IMR-90 (cell line): ENCODE measurements around the gene CHST6. TPM values are rescaled to one million over a fixed set of nuclear protein-coding genes. Genes with fewer than 3 reads are reported as not detected.

Source experiments
- ATAC-seq: fragments of 200-7000 bp; cut with Tn5 transposase; 2 replicates; pipeline ENCODE4 v1.9.1; 2020; ENCODE audit warnings: low read depth, mild to moderate bottlenecking, moderate library complexity
- BruUV-seq: library from RNA; stranded (reverse); fragments of 400-500 nt; replicated peaks from 2 replicates; lab custom pipeline; 2021; lab: Mats Ljungman, UMichigan
- CTCF ChIA-PET: fragments of 300-600 bp; formaldehyde crosslinking; extraction: SDS; loops from one replicate; lab custom pipeline; 2021; ENCODE audit warnings: antibody characterized with exemption; lab: Yijun Ruan, JAX
- POLR2A ChIA-PET: fragments of 300-600 bp; sonication (Branson Sonifier 250); formaldehyde crosslinking; loops from one replicate; lab custom pipeline; 2022; ENCODE audit warnings: antibody characterized with exemption; ENCODE audit not compliant: unreplicated experiment; lab: Charles Lee
- DNase-seq: peaks from one replicate; pipeline ENCODE4 v3.0.0; 2013
- H2AFZ ChIP-seq: replicated peaks from 2 replicates; pipeline ENCODE3; 2013; ENCODE audit warnings: low read length, mild to moderate bottlenecking; ENCODE audit not compliant: poor library complexity
- H2AK5ac ChIP-seq: 2 replicates; pipeline ENCODE4 v1.6.1; 2013; ENCODE audit warnings: low read depth, low read length, inconsistent platforms
- H2AK9ac ChIP-seq: replicated peaks from 2 replicates; pipeline ENCODE3; 2013; ENCODE audit warnings: mild to moderate bottlenecking, low read depth, low read length, moderate library complexity; ENCODE audit not compliant: poor library complexity
- H2BK120ac ChIP-seq: 2 replicates; pipeline ENCODE4 v1.6.1; 2013; ENCODE audit warnings: low read depth, low read length, inconsistent platforms
- H2BK15ac ChIP-seq: 3 replicates; pipeline ENCODE4 v1.6.1; 2013; ENCODE audit warnings: low read depth, low read length, inconsistent platforms
- H2BK20ac ChIP-seq: 2 replicates; pipeline ENCODE4 v1.6.1; 2013; ENCODE audit warnings: low read depth, mild to moderate bottlenecking, inconsistent platforms, low read length, moderate library complexity
- H2BK5ac ChIP-seq: 2 replicates; pipeline ENCODE4 v1.6.1; 2013; ENCODE audit warnings: mild to moderate bottlenecking, low read depth, low read length, inconsistent platforms; ENCODE audit not compliant: poor library complexity, severe bottlenecking
- H3K14ac ChIP-seq: replicated peaks from 2 replicates; pipeline ENCODE4 v1.6.1; 2013; ENCODE audit warnings: low read depth, low read length, inconsistent platforms
- H3K18ac ChIP-seq: 2 replicates; pipeline ENCODE4 v1.6.1; 2013; ENCODE audit warnings: low read depth, low read length, control low read depth
- H3K23ac ChIP-seq: 2 replicates; pipeline ENCODE4 v1.6.1; 2013; ENCODE audit warnings: low read depth, low read length, inconsistent platforms
- H3K27ac ChIP-seq: 2 replicates; pipeline ENCODE4 v1.5.1; 2013; ENCODE audit warnings: mild to moderate bottlenecking, control low read depth, low read length; ENCODE audit not compliant: insufficient read depth
- H3K27me3 ChIP-seq: 2 replicates; pipeline ENCODE4 v1.6.1; 2013; ENCODE audit warnings: low read length; ENCODE audit not compliant: control insufficient read depth, insufficient read depth
- H3K36me3 ChIP-seq: 2 replicates; pipeline ENCODE4 v1.6.1; 2013; ENCODE audit warnings: low read length, mixed read lengths; ENCODE audit not compliant: control insufficient read depth, insufficient read depth
- H3K4ac ChIP-seq: 2 replicates; pipeline ENCODE4 v1.6.1; 2013; ENCODE audit warnings: low read depth, low read length, inconsistent platforms
- H3K4me1 ChIP-seq: 2 replicates; pipeline ENCODE4 v1.6.1; 2013; ENCODE audit warnings: low read length, mixed read lengths; ENCODE audit not compliant: control insufficient read depth, insufficient read depth
- H3K4me2 ChIP-seq: 2 replicates; pipeline ENCODE4 v1.6.1; 2013; ENCODE audit warnings: low read depth, mild to moderate bottlenecking, control low read depth, low read length, moderate library complexity
- H3K4me3 ChIP-seq: 2 replicates; pipeline ENCODE4 v1.5.1; 2013; ENCODE audit warnings: low read depth, mild to moderate bottlenecking, control low read depth, low read length, moderate library complexity; ENCODE audit not compliant: insufficient read depth
- H3K56ac ChIP-seq: 2 replicates; pipeline ENCODE4 v1.6.1; 2013; ENCODE audit warnings: low read length, inconsistent platforms; ENCODE audit not compliant: insufficient read depth; ENCODE audit errors: extremely low read depth
- H3K79me1 ChIP-seq, 2 experiments: 2 replicates each; pipeline ENCODE4 v1.6.1; 2013; ENCODE audit warnings: low read length in 2 of 2, inconsistent platforms in 1 of 2, low read depth in 1 of 2
- H3K9ac ChIP-seq: 2 replicates; pipeline ENCODE4 v1.6.1; 2013; ENCODE audit warnings: low read depth, low read length, control low read depth
- H3K9me1 ChIP-seq: 2 replicates; pipeline ENCODE4 v1.6.1; 2013; ENCODE audit warnings: low read length, inconsistent platforms; ENCODE audit not compliant: insufficient read depth
- H3K9me3 ChIP-seq: 2 replicates; pipeline ENCODE4 v1.6.1; 2013; ENCODE audit warnings: low read length; ENCODE audit not compliant: control insufficient read depth, insufficient read depth
- H4K20me1 ChIP-seq: 2 replicates; pipeline ENCODE4 v1.6.1; 2013; ENCODE audit warnings: low read length, inconsistent platforms; ENCODE audit not compliant: insufficient read depth
- H4K5ac ChIP-seq: 2 replicates; pipeline ENCODE4 v1.6.1; 2013; ENCODE audit warnings: mild to moderate bottlenecking, low read depth, low read length, control low read depth
- H4K8ac ChIP-seq, 2 experiments: 2 replicates each; pipeline ENCODE4 v1.6.1; 2013; ENCODE audit warnings: low read depth in 2 of 2, low read length in 2 of 2, control low read depth in 1 of 2, inconsistent platforms in 1 of 2
- H4K91ac ChIP-seq: 2 replicates; pipeline ENCODE4 v1.6.1; 2013; ENCODE audit warnings: low read depth, low read length, inconsistent platforms; ENCODE audit not compliant: insufficient read depth
- BHLHE40 ChIP-seq: fragments of 150-350 bp; IDR thresholded peaks from 2 replicates; pipeline ENCODE4 v1.6.1; 2016; ENCODE audit warnings: mild to moderate bottlenecking, low read depth, low read length
- CEBPB ChIP-seq: IDR thresholded peaks from 2 replicates; pipeline ENCODE4 v1.6.1; 2012; ENCODE audit warnings: low read depth, low read length, improper control_type of control experiment
- CHD1 ChIP-seq: IDR thresholded peaks from 2 replicates; pipeline ENCODE4 v1.6.1; 2012; ENCODE audit warnings: low read depth, low read length, improper control_type of control experiment
- FOS ChIP-seq: fragments of 150-350 bp; IDR thresholded peaks from 2 replicates; pipeline ENCODE4 v1.6.1; 2016; ENCODE audit warnings: low read depth, low read length
- MAZ ChIP-seq: IDR thresholded peaks from 2 replicates; pipeline ENCODE4 v1.6.1; 2012; ENCODE audit warnings: low read depth, mild to moderate bottlenecking, low read length, improper control_type of control experiment, moderate library complexity, borderline replicate concordance
- POLR2A ChIP-seq: IDR thresholded peaks from 2 replicates; pipeline ENCODE4 v1.6.1; 2012; ENCODE audit warnings: mild to moderate bottlenecking, low read depth, low read length
- RAD21 ChIP-seq: IDR thresholded peaks from 2 replicates; pipeline ENCODE4 v1.6.1; 2012; ENCODE audit warnings: low read length, improper control_type of control experiment
- RCOR1 ChIP-seq: IDR thresholded peaks from 2 replicates; pipeline ENCODE4 v1.6.1; 2012; ENCODE audit warnings: mild to moderate bottlenecking, low read length, improper control_type of control experiment; ENCODE audit not compliant: insufficient replicate concordance
- RFX5 ChIP-seq: IDR thresholded peaks from 2 replicates; pipeline ENCODE4 v1.8.0; 2012; ENCODE audit warnings: low read depth, mild to moderate bottlenecking, low read length, moderate library complexity
- SMC3 ChIP-seq: fragments of 150-350 bp; IDR thresholded peaks from 2 replicates; pipeline ENCODE4 v1.6.1; 2016; ENCODE audit warnings: low read depth, mild to moderate bottlenecking, antibody characterized with exemption, low read length, moderate library complexity
- WGBS, 2 experiments: methylation state at CpG; one replicate each; pipeline versions ENCODE4 v1.1.5 to v1.1.7; 2013; ENCODE audit warnings: missing lambda C conversion rate in 2 of 2; ENCODE audit not compliant: insufficient read length in 1 of 2; ENCODE audit errors: extremely low coverage in 2 of 2; 5-methylcytosine and 5-hydroxymethylcytosine counted together
- dilution Hi-C: fragments of 300-500 bp; cut with HindIII; formaldehyde crosslinking; loops from one replicate; pipeline ENCODE4 v1.14.3; 2018; ENCODE audit warnings: low sequenced_read_pairs; ENCODE audit not compliant: unreplicated experiment
- in situ Hi-C: fragments of 300-500 bp; cut with MboI; formaldehyde crosslinking; loops from 3 replicates; pipeline ENCODE4 v1.14.3; 2019; ENCODE audit warnings: low sequenced_read_pairs, inconsistent platforms, mixed read lengths
- intact Hi-C: fragments of 100-400 bp; cut with micrococcal nuclease; formaldehyde crosslinking; loops from 2 replicates; pipeline ENCODE4 v1.10.0; 2022
- polyA plus RNA-seq, 3 experiments: library from polyadenylated mRNA; depleted of rRNA; stranded (reverse); fragments of >200 nt; gene quantifications; 2 replicates each; pipeline ENCODE4 v1.2.3, GENCODE V29; 2012; ENCODE audit warnings: low replicate concordance in 1 of 3
- total RNA-seq: library from RNA; depleted of rRNA; stranded (reverse); fragments of >200 nt; gene quantifications from 2 replicates; pipeline ENCODE4 v1.2.3, GENCODE V29; 2012
- TF ChIP-seq, protein P1 (sequence below): fragments of 150-350 bp; IDR thresholded peaks from 2 replicates; pipeline ENCODE4 v1.6.1; 2017; ENCODE audit warnings: mild to moderate bottlenecking, antibody characterized with exemption, low read length, low read depth
- TF ChIP-seq, protein P2 (sequence below): conservative IDR thresholded peaks from 2 replicates; pipeline ENCODE4 v1.5.1; 2012; ENCODE audit warnings: mild to moderate bottlenecking, low read depth, low read length, improper control_type of control experiment
- TF ChIP-seq, protein P3 (sequence below): fragments of 150-350 bp; IDR thresholded peaks from 2 replicates; pipeline ENCODE4 v1.6.1; 2016; ENCODE audit warnings: low read depth, mild to moderate bottlenecking, low read length, moderate library complexity, borderline replicate concordance

CHST6 gene
- total and polyA plus RNA-seq, 2 of the 4 experiments (the other 2 are of a cell fraction) = under 0.01 to 0.12 TPM

DNA sequence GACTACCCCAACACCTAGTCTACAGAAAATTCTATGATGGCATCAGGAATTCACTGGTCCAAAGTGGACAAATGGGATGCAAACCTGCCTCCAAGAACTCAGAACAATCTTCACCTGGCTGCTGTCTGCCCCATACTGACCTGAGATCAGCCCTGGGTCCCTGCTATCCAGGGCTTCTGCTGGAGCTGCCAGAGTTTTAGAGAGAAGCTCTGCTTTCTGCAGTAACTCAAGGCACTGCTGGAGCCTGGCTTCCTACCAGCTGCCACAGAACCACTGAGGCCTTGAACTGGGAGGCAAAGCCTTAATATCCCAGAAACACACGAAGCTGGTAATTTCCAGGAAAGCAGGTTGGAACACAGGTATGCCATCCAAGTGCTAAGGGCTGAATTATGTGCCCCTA is 38.3 kb downstream of the CHST6 start:
- TF ChIP-seq CHD1 (no peak), CEBPB (no peak), SMC3 (no peak), FOS (no peak), RCOR1 (no peak), MAZ (no peak), POLR2A (no peak), BHLHE40 (no peak), RFX5 (no peak), RAD21 (no peak)
- TF ChIP-seq, protein P1, sequence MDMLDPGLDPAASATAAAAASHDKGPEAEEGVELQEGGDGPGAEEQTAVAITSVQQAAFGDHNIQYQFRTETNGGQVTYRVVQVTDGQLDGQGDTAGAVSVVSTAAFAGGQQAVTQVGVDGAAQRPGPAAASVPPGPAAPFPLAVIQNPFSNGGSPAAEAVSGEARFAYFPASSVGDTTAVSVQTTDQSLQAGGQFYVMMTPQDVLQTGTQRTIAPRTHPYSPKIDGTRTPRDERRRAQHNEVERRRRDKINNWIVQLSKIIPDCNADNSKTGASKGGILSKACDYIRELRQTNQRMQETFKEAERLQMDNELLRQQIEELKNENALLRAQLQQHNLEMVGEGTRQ = no peak
- TF ChIP-seq, protein P2, sequence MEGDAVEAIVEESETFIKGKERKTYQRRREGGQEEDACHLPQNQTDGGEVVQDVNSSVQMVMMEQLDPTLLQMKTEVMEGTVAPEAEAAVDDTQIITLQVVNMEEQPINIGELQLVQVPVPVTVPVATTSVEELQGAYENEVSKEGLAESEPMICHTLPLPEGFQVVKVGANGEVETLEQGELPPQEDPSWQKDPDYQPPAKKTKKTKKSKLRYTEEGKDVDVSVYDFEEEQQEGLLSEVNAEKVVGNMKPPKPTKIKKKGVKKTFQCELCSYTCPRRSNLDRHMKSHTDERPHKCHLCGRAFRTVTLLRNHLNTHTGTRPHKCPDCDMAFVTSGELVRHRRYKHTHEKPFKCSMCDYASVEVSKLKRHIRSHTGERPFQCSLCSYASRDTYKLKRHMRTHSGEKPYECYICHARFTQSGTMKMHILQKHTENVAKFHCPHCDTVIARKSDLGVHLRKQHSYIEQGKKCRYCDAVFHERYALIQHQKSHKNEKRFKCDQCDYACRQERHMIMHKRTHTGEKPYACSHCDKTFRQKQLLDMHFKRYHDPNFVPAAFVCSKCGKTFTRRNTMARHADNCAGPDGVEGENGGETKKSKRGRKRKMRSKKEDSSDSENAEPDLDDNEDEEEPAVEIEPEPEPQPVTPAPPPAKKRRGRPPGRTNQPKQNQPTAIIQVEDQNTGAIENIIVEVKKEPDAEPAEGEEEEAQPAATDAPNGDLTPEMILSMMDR = no peak
- TF ChIP-seq, protein P3, sequence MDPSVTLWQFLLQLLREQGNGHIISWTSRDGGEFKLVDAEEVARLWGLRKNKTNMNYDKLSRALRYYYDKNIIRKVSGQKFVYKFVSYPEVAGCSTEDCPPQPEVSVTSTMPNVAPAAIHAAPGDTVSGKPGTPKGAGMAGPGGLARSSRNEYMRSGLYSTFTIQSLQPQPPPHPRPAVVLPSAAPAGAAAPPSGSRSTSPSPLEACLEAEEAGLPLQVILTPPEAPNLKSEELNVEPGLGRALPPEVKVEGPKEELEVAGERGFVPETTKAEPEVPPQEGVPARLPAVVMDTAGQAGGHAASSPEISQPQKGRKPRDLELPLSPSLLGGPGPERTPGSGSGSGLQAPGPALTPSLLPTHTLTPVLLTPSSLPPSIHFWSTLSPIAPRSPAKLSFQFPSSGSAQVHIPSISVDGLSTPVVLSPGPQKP = no peak

More for the DNA sequence above, 38.3 kb downstream of the CHST6 start:
- Histone ChIP-seq H3K9me1 (peaks cover 21% of the 10 kb centered on the region), H3K18ac (no peak overlapping the region), H3K79me1 (peaks cover 36 to 83% of the 10 kb centered on the region in 2 experiments), H4K8ac (no peak overlapping the region), H2BK20ac (no peak overlapping the region), H2AK9ac (no peak overlapping the region), H2BK5ac (no peak overlapping the region), H3K4me2 (no peak overlapping the region), H2BK15ac (no peak overlapping the region), H3K56ac (no peak overlapping the region), H3K4me1 (no peaks in the 10 kb centered on the region; the same call in 1 of the 2 replicates), H3K27ac (no peak overlapping the region), H3K27me3 (no peaks in the 10 kb centered on the region), H3K4ac (no peak overlapping the region), H3K9ac (no peak overlapping the region), H3K9me3 (no peaks in the 10 kb centered on the region), H3K14ac (no peak overlapping the region), H3K36me3 (no peaks in the 10 kb centered on the region), H2AFZ (no peak overlapping the region), H4K5ac (no peak overlapping the region), H2BK120ac (no peak overlapping the region), H3K23ac (no peak overlapping the region), H3K4me3 (no peak overlapping the region), H4K20me1 (peaks cover 47% of the 10 kb centered on the region), H2AK5ac (no peak overlapping the region), H4K91ac (no peak overlapping the region)
- intact Hi-C loops = no loop called here
- dilution Hi-C loops = no loop called here
- ATAC-seq (no peak), DNase-seq (no peak)
- in situ Hi-C loops = no loop called here
- ChIA-PET POLR2A (interaction anchor here (0.6 kb wide), 1 partner anchor 181 kb away, joined by 10 read pairs; no protein-coding TSS in a partner anchor), CTCF (no interaction called here)
- WGBS, 2 experiments = no CpG with 5 or more reads among the region's 1 CpG
- no TSS peak for BruUV-seq
